Heart right ventricle (tissue), 16 donors: ENCODE data around the gene NTHL1. TPM values are rescaled to one million over a fixed set of nuclear protein-coding genes. Genes with fewer than 3 reads are reported as not detected.

Source experiments
- ATAC-seq, 8 donors: fragments of 200-7000 bp; cut with Tn5 transposase; one replicate each; pipeline ENCODE4 v1.9.1; 2020; ENCODE audit warnings: mild to moderate bottlenecking in 8 of 8, moderate library complexity in 8 of 8, moderate number of reproducible peaks in 1 of 8
- DNase-seq, 2 donors: peaks; one replicate each; pipeline ENCODE4 v3.0.0-alpha.2; 2020
- H3K27ac ChIP-seq, 10 donors: fragments of 200-600 bp; sonication (generic) in 2 of 10; one replicate each; pipeline versions ENCODE4 v1.5.0 to v1.8.0; 2020 to 2022; ENCODE audit warnings: mild to moderate bottlenecking in 3 of 10
- H3K27me3 ChIP-seq, 7 donors: fragments of 200-600 bp; one replicate each; pipeline ENCODE4 v1.8.0; 2021 to 2022; ENCODE audit warnings: mild to moderate bottlenecking in 2 of 7
- H3K36me3 ChIP-seq, 9 donors: fragments of 200-600 bp; sonication (generic) in 1 of 9; one replicate each; pipeline versions ENCODE4 v1.5.0 to v1.8.0; 2020 to 2022; ENCODE audit warnings: mild to moderate bottlenecking in 2 of 9
- H3K4me1 ChIP-seq, 9 donors: fragments of 200-600 bp; sonication (generic) in 1 of 9; one replicate each; pipeline versions ENCODE4 v1.5.0 to v1.8.0; 2020 to 2022; ENCODE audit warnings: mild to moderate bottlenecking in 4 of 9
- H3K4me3 ChIP-seq, 10 donors: fragments of 200-600 bp; sonication (generic) in 2 of 10; one replicate each; pipeline versions ENCODE4 v1.5.0 to v1.8.0; 2020 to 2022; ENCODE audit warnings: mild to moderate bottlenecking in 7 of 10, moderate library complexity in 2 of 10
- H3K9me3 ChIP-seq, 11 donors: fragments of 200-600 bp in 10 of 11; sonication (generic) in 2 of 11; one replicate each; pipeline versions ENCODE4 v1.5.0 to v1.8.0; 2013 to 2022; ENCODE audit warnings: mild to moderate bottlenecking in 2 of 11, control low read depth in 1 of 11, moderate library complexity in 1 of 11
- CTCF ChIP-seq, 9 donors: fragments of 200-600 bp; sonication (generic) in 2 of 9; IDR thresholded peaks; one replicate each; pipeline versions ENCODE4 v1.5.0 to v1.8.0; 2021 to 2022; ENCODE audit warnings: antibody characterized with exemption in 9 of 9, mild to moderate bottlenecking in 5 of 9, moderate library complexity in 1 of 9
- WGBS, 2 donors: extraction: QIAGEN DNeasy Blood & Tissue Kit; methylation state at CpG; one replicate each; pipeline ENCODE4 v1.1.7; 2013; ENCODE audit warnings: inconsistent platforms in 1 of 2; 5-methylcytosine and 5-hydroxymethylcytosine counted together
- intact Hi-C, 10 donors: fragments of 100-400 bp; cut with DNase I; formaldehyde crosslinking; loops; one replicate each; pipeline versions ENCODE4 v1.11.1 to v1.14.2; 2022
- polyA plus RNA-seq, 2 donors: library from polyadenylated mRNA; stranded (reverse); fragments of 200-250 nt; gene quantifications; one replicate each; pipeline ENCODE4 v1.2.3, GENCODE V29; 2013
- total RNA-seq, 10 donors: library from RNA; stranded (reverse); fragmentation: NEBNext Ultra II Directional in 3 of 10; extraction: Animal tissue kit (Norgen Biotek cat#: 25700) in 3 of 10; gene quantifications; one replicate each; pipeline versions ENCODE4 v1.2.1 to v1.2.4, GENCODE V29; 2021 to 2023
- donor health status: Arrhythmogenic right ventricular cardiomyopathy.
- donor health status: ischemic (EF 13 %, LVEDD 7.1; RV severe dilation, severe dysfunction).
- donor health status: healthy with polysubstance abuse.
- donor health status: DM: no; HTN: yes; CAD: no.
- donor health status: DM: no; HTN: no; CAD: no.
- donor health status: ischemic (EF 25% LVEDD 6.9; RV normal size, moderate dysfunction).
- donor health status: ischemic (EF 25% LVEDD 5.7; RV mildly dilated, moderate dysfunction).
- donor health status: healthy.
- donor health status: DM: yes; HTN: yes; CAD: no.
- donor health status: Ischemic cardiomyopathy.
- donor health status: ischemic (EF 35%, LVEDD 5.7; RV mildly dilated, moderate dysfunction).
- donor health status: nonischemic (EF 11% LVEDD 7.7; RV severe dilation, severe dysfunction).
- donor health status: DM: yes; HTN: yes; CAD: no.
- donor health status: PGD.
- donor health status: ischemic (EF 29% LVEDD 5.4; RV normal size, mild dysfunction).
- donor health status: nonischemic (EF 23%, LVEDD 6.1; RV moderate dilation, normal function).

Gene NTHL1
- total and polyA plus RNA-seq, 12 donors: 9.8 to 51.9 (median 13.9) TPM

GRCh38 chr16:2005646-2006045, 42.0 kb downstream of the NTHL1 start:
- DNase-seq: no peak
- intact Hi-C loops: loop anchor here in 1 of 10 donors (10.0 kb wide), 1 partner anchor 139 kb away; the partner anchor contains the start of gene RAB26
- WGBS, 2 donors: 78 to 84% methylated on average over 21 of the region's 21 CpGs
- H3K27me3 ChIP-seq: no peaks in the 10 kb centered on the region
- TF ChIP-seq CTCF (IDR thresholded peaks at IDR 0.05): peak in 1 of 9 donors; percentile 7
- no peaks in the 10 kb centered on the region for H3K9me3 ChIP-seq
- H3K36me3 ChIP-seq: peaks cover 13 to 44% (median 26%) of the 10 kb centered on the region in 9 donors
- H3K4me1 ChIP-seq: peaks cover 37 to 67% (median 54%) of the 10 kb centered on the region in 9 donors
- ATAC-seq: no peak
- no peak overlapping the region for H3K4me3 ChIP-seq
- no peak overlapping the region for H3K27ac ChIP-seq

- TF ChIP-seq CTCF (IDR thresholded peaks at IDR 0.05): no peak
- ATAC-seq: no peak
- no peak for DNase-seq
- H3K27ac ChIP-seq: no peak overlapping the region
- no peaks in the 10 kb centered on the region for H3K9me3 ChIP-seq
- H3K4me3 ChIP-seq: no peak overlapping the region
- intact Hi-C loops: loop anchor here in 2 of 10 donors (5.0 to 10.0 kb wide), 2 partner anchors 137 to 140 kb away; partner anchors contain the start of gene RAB26 (in 1 of the 2)
- H3K36me3 ChIP-seq: peaks cover 13 to 51% (median 33%) of the 10 kb centered on the region in 9 donors
- H3K27me3 ChIP-seq: no peaks in the 10 kb centered on the region
- WGBS, 2 donors: 77 to 86% methylated on average over 34 of the region's 34 CpGs
- H3K4me1 ChIP-seq: peaks cover 34 to 60% (median 47%) of the 10 kb centered on the region in 9 donors
Measured at GRCh38 chr16:2004795-2005517, 42.7 kb downstream of the NTHL1 start.

DNA sequence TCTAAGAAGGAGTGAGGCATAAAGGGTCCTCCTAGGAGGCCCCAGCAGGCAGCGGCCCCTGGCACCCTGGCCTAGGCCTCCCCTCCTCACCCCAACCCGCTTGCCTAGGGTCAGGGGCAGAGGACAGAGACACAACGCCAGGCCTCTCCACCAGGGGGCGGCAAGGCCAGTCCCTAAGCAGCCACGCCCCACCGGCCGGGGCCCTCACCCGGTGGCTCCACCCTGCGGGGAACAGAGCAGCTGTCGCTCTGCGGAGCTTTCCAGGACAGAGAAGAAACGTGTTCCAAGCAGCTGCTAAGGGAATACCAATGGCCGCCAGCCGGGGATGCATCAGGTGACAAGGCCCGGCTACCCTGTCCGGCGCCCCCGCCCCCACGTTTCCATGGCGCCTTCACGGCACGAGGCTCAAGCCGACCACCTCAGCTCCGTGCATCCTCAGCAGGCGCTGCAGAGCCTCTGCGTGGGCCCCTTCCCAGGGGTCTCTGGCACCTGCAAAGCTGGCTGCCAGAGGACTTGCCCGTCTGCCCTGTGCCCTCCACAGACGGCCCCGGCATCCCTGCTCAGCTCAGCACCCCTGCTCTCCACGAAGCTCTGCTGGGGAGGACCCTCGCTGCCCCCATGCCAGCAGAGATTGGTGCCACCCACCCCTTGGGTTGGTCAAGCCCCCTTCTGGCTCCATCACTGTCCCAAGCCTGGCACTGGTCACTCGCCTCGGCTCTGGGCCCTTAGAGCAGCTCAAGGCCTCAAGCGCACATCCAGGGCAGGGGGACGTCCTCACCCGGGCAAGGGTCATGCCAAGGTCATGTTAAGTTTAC, 43.6 kb downstream of the NTHL1 start:
- Histone ChIP-seq H3K9me3 (no peaks in the 10 kb centered on the region), H3K27ac (peak overlapping the region in 4 of 10 donors; percentile 34 to 59 (median 40)), H3K27me3 (no peaks in the 10 kb centered on the region), H3K4me3 (peak overlapping the region in 6 of 10 donors; percentile 9 to 34 (median 22)), H3K4me1 (peaks cover 34 to 59% (median 47%) of the 10 kb centered on the region in 9 donors), H3K36me3 (peaks cover 16 to 60% (median 42%) of the 10 kb centered on the region in 9 donors)
- intact Hi-C loops: loop anchor here in 2 of 10 donors (5.0 to 10.0 kb wide), 2 partner anchors 138 to 141 kb away; partner anchors contain the start of gene RAB26 (in 1 of the 2)
- DNase-seq: peak; percentile 89 to 90
- TF ChIP-seq CTCF (IDR thresholded peaks at IDR 0.05): peak; percentile 87 to 98 (median 97)
- peak; percentile 80 to 90 (median 87) for ATAC-seq
- WGBS, 2 donors: 28 to 31% methylated on average over 36 of the region's 36 CpGs

- H3K4me1 ChIP-seq: peaks cover 30 to 52% (median 41%) of the 10 kb centered on the region in 9 donors
- ATAC-seq (no peak), DNase-seq (no peak)
- H3K4me3 ChIP-seq: no peak overlapping the region
- H3K27me3 ChIP-seq: no peaks in the 10 kb centered on the region
- peak overlapping the region in 2 of 10 donors; percentile 36 to 43 for H3K27ac ChIP-seq
- H3K36me3 ChIP-seq: peaks cover 16 to 67% (median 48%) of the 10 kb centered on the region in 9 donors
- H3K9me3 ChIP-seq: no peaks in the 10 kb centered on the region
- intact Hi-C loops: loop anchor here in 2 of 10 donors (5.0 to 10.0 kb wide), 2 partner anchors 139 to 141 kb away; partner anchors contain the start of gene RAB26 (in 1 of the 2)
- no peak for TF ChIP-seq CTCF (IDR thresholded peaks at IDR 0.05)
- 82 to 85% methylated on average over 8 of the region's 8 CpGs for WGBS, 2 donors
Measured at GRCh38 chr16:2003231-2003826, 44.3 kb downstream of the NTHL1 start.
